HepG2 (cell line): Measurements from ENCODE around the gene PIK3C3. TPM values are rescaled to one million over a fixed set of nuclear protein-coding genes. Genes with fewer than 3 reads are reported as not detected.

ENCODE experiments used
- HDAC1 ChIP-seq: sonication (generic); formaldehyde crosslinking; IDR thresholded peaks from 2 replicates; pipeline ENCODE4 v1.5.1; 2020; ENCODE audit warnings: mild to moderate bottlenecking, missing genetic modification reagents
- KDM5A ChIP-seq: fragments of 200-600 bp; sonication (generic); IDR thresholded peaks from 2 replicates; pipeline ENCODE4 v1.7.0; 2018; ENCODE audit warnings: antibody characterized with exemption, mild to moderate bottlenecking, low read length, borderline replicate concordance
- MAFF ChIP-seq: IDR thresholded peaks from 2 replicates; pipeline ENCODE4 v1.6.1; 2011; ENCODE audit warnings: low read depth, low read length, improper control_type of control experiment
- MAZ ChIP-seq, 2 experiments: sonication (generic) in 1 of 2; formaldehyde crosslinking in 1 of 2; IDR thresholded peaks; 2 replicates each; pipeline versions ENCODE4 v1.5.0 to v1.6.1; 2012 to 2020; ENCODE audit warnings: low read depth in 2 of 2, mild to moderate bottlenecking in 2 of 2, borderline replicate concordance in 1 of 2, improper control_type of control experiment in 1 of 2, low read length in 1 of 2, missing genetic modification reagents in 1 of 2, moderate library complexity in 1 of 2
- PHF8 ChIP-seq: sonication (generic); formaldehyde crosslinking; IDR thresholded peaks from 2 replicates; pipeline ENCODE4 v1.5.0; 2020; ENCODE audit warnings: missing genetic modification reagents
- RBFOX2 ChIP-seq: fragments of 200-400 bp; formaldehyde crosslinking; IDR thresholded peaks from 2 replicates; pipeline ENCODE4 v1.6.1; 2017; ENCODE audit warnings: low read depth, mild to moderate bottlenecking, low read length
- RBM39 ChIP-seq: fragments of 200-400 bp; formaldehyde crosslinking; IDR thresholded peaks from one replicate; pipeline ENCODE4 v1.6.1; 2018; ENCODE audit warnings: antibody characterized with exemption, mild to moderate bottlenecking, low read depth, low read length; ENCODE audit not compliant: poor library complexity, severe bottlenecking
- SMAD9 ChIP-seq: sonication (generic); formaldehyde crosslinking; IDR thresholded peaks from 2 replicates; pipeline ENCODE4 v1.5.1; 2020; ENCODE audit warnings: mild to moderate bottlenecking, missing genetic modification reagents
- SP2 ChIP-seq: sonication (generic); formaldehyde crosslinking; IDR thresholded peaks from 2 replicates; pipeline ENCODE4 v1.5.1; 2020; ENCODE audit warnings: mild to moderate bottlenecking, missing genetic modification reagents
- THAP11 ChIP-seq: IDR thresholded peaks from 2 replicates; pipeline ENCODE4 v1.6.1; 2016; ENCODE audit warnings: missing biosample characterization, missing genetic modification reagents
- ZNF296 ChIP-seq: sonication (generic); formaldehyde crosslinking; conservative IDR thresholded peaks from 2 replicates; pipeline ENCODE4 v1.5.0; 2020; ENCODE audit warnings: mild to moderate bottlenecking, missing genetic modification reagents
- ZNF460 ChIP-seq: sonication (generic); formaldehyde crosslinking; IDR thresholded peaks from 2 replicates; pipeline ENCODE4 v1.5.1; 2020; ENCODE audit warnings: missing genetic modification reagents, mild to moderate bottlenecking, borderline replicate concordance
- ZNF501 ChIP-seq: sonication (generic); formaldehyde crosslinking; IDR thresholded peaks from 2 replicates; pipeline ENCODE4 v1.5.1; 2020; ENCODE audit warnings: mild to moderate bottlenecking, moderate library complexity, missing genetic modification reagents
- ZNF670 ChIP-seq: sonication (generic); formaldehyde crosslinking; IDR thresholded peaks from 2 replicates; pipeline ENCODE4 v1.8.0; 2022; ENCODE audit warnings: mild to moderate bottlenecking, missing genetic modification reagents, borderline replicate concordance
- polyA plus RNA-seq, 8 experiments: library from polyadenylated mRNA; depleted of rRNA in 3 of 8; stranded (reverse) in 7 of 8; unstranded in 1 of 8; fragments of >200 nt; fragmentation: Illumina TruSeq in 4 of 8; extraction: Trizol in 4 of 8; gene quantifications; 2 replicates each; pipeline versions ENCODE4 v1.2.1 to v1.2.3, GENCODE V29; 2011 to 2016; ENCODE audit warnings: low read depth in 4 of 8, missing spikeins in 1 of 8, mixed read lengths in 1 of 8; ENCODE audit not compliant: insufficient read depth in 1 of 8
- total RNA-seq, 5 experiments: library from RNA; depleted of rRNA; stranded (reverse); fragments of >200 nt; fragmentation: Illumina TruSeq; extraction: Trizol; gene quantifications; 2 replicates each; pipeline ENCODE4 v1.2.3, GENCODE V29; 2016; ENCODE audit warnings: low read depth in 1 of 5
- TF ChIP-seq, protein P1 (sequence below): IDR thresholded peaks from 2 replicates; pipeline ENCODE4 v1.6.1; 2016
- TF ChIP-seq, protein P2 (sequence below): IDR thresholded peaks from 2 replicates; pipeline ENCODE4 v1.6.1; 2018; ENCODE audit warnings: missing genetic modification reagents, mild to moderate bottlenecking, missing compliant biosample characterization
- TF ChIP-seq, protein P3 (sequence below): sonication (generic); formaldehyde crosslinking; IDR thresholded peaks from 2 replicates; pipeline ENCODE4 v1.4.0; 2020; ENCODE audit warnings: missing genetic modification reagents
- TF ChIP-seq, protein P4 (sequence below): sonication (generic); formaldehyde crosslinking; IDR thresholded peaks from 2 replicates; pipeline ENCODE4 v1.5.0; 2020; ENCODE audit warnings: mild to moderate bottlenecking, missing genetic modification reagents, borderline replicate concordance
- TF ChIP-seq, protein P5 (sequence below): sonication (generic); formaldehyde crosslinking; IDR thresholded peaks from 2 replicates; pipeline ENCODE4 v1.4.0; 2020; ENCODE audit warnings: missing genetic modification reagents

The PIK3C3 gene
- total and polyA plus RNA-seq, 2 of the 13 experiments (the other 11 are each of a cell fraction or from before 2014, with no cell fraction given): 42.8 to 46.4 TPM

DNA sequence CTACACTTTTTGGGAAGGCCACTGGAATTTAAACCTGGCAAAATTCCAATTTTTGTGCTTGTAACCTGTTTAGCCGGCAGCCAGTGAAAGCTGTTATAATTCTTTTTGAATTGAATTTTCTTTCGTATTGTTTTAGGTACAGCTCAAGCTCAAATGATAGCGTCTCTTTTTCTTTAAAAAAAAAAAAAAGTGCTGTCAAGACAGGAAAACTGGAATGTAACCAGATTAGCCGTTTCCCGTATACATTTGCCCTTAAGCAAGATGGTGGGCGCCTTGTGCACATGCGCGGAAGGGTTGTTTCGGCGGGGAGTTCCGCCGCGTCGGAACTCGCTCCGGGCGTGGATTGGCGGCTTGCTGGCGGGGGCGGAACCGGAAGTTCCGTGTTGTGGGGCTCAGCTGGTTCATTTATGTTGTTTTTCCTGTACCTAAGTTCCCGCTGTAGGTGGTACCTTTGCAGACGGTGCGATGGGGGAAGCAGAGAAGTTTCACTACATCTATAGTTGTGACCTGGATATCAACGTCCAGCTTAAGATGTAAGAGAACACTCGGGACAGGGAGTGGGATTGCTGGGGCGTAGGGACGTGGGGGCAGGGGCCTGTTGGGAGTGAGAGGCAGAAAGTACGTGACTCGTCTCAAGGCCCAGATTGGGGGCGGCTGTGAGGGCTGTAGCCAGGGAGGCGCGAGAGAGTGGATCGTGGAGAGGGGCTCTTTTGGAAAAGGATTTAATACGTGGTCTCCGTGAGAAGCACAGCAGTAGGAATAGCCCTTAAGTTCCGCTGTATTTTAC, at the start of gene PIK3C3 (continued):
- TF ChIP-seq RBFOX2 (peak; percentile 43; the same call in 1 of the 2 replicates), SMAD9 (CRISPR knock-in tag) (no peak), MAFF (peak; percentile 28; the same call in 1 of the 2 replicates), RBM39 (no peak), THAP11 (CRISPR knock-in tag) (peak; percentile 92), ZNF501 (CRISPR knock-in tag) (peak; percentile 52; the same call in 1 of the 2 replicates), ZNF460 (no peak), MAZ (IDR thresholded peaks at IDR 0.05; ENCODE audit: borderline replicate concordance, low read depth, low read length) (no peak), MAZ (CRISPR knock-in tag; IDR thresholded peaks at IDR 0.05; ENCODE audit: low read depth) (0 out of 2 replicates have a peak, but pooled peaks have one; percentile 31), SP2 (peak; percentile 89), KDM5A (peak; percentile 85), HDAC1 (peak; percentile 78), ZNF670 (CRISPR knock-in tag) (0 out of 2 replicates have a peak, but pooled peaks have one; percentile 52), ZNF296 (CRISPR knock-in tag) (no peak), PHF8 (CRISPR knock-in tag) (peak; percentile 89)
- TF ChIP-seq, protein P1, sequence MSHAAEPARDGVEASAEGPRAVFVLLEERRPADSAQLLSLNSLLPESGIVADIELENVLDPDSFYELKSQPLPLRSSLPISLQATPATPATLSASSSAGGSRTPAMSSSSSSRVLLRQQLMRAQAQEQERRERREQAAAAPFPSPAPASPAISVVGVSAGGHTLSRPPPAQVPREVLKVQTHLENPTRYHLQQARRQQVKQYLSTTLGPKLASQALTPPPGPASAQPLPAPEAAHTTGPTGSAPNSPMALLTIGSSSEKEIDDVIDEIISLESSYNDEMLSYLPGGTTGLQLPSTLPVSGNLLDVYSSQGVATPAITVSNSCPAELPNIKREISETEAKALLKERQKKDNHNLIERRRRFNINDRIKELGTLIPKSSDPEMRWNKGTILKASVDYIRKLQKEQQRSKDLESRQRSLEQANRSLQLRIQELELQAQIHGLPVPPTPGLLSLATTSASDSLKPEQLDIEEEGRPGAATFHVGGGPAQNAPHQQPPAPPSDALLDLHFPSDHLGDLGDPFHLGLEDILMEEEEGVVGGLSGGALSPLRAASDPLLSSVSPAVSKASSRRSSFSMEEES (CRISPR knock-in tag): no peak
- TF ChIP-seq, protein P2, sequence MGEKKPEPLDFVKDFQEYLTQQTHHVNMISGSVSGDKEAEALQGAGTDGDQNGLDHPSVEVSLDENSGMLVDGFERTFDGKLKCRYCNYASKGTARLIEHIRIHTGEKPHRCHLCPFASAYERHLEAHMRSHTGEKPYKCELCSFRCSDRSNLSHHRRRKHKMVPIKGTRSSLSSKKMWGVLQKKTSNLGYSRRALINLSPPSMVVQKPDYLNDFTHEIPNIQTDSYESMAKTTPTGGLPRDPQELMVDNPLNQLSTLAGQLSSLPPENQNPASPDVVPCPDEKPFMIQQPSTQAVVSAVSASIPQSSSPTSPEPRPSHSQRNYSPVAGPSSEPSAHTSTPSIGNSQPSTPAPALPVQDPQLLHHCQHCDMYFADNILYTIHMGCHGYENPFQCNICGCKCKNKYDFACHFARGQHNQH (CRISPR knock-in tag): peak; percentile 32; the same call in 1 of the 2 replicates
- TF ChIP-seq, protein P3, sequence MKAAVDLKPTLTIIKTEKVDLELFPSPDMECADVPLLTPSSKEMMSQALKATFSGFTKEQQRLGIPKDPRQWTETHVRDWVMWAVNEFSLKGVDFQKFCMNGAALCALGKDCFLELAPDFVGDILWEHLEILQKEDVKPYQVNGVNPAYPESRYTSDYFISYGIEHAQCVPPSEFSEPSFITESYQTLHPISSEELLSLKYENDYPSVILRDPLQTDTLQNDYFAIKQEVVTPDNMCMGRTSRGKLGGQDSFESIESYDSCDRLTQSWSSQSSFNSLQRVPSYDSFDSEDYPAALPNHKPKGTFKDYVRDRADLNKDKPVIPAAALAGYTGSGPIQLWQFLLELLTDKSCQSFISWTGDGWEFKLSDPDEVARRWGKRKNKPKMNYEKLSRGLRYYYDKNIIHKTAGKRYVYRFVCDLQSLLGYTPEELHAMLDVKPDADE: no peak
- TF ChIP-seq, protein P4, sequence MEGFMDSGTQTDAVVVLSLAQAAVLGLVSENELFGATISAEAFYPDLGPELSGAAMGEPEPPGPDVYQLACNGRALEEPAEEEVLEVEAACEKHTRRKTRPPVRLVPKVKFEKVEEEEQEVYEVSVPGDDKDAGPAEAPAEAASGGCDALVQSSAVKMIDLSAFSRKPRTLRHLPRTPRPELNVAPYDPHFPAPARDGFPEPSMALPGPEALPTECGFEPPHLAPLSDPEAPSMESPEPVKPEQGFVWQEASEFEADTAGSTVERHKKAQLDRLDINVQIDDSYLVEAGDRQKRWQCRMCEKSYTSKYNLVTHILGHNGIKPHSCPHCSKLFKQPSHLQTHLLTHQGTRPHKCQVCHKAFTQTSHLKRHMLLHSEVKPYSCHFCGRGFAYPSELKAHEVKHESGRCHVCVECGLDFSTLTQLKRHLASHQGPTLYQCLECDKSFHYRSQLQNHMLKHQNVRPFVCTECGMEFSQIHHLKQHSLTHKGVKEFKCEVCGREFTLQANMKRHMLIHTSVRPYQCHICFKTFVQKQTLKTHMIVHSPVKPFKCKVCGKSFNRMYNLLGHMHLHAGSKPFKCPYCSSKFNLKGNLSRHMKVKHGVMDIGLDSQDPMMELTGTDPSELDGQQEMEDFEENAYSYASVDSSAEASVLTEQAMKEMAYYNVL: 0 out of 2 replicates have a peak, but pooled peaks have one; percentile 30
- TF ChIP-seq, protein P5, sequence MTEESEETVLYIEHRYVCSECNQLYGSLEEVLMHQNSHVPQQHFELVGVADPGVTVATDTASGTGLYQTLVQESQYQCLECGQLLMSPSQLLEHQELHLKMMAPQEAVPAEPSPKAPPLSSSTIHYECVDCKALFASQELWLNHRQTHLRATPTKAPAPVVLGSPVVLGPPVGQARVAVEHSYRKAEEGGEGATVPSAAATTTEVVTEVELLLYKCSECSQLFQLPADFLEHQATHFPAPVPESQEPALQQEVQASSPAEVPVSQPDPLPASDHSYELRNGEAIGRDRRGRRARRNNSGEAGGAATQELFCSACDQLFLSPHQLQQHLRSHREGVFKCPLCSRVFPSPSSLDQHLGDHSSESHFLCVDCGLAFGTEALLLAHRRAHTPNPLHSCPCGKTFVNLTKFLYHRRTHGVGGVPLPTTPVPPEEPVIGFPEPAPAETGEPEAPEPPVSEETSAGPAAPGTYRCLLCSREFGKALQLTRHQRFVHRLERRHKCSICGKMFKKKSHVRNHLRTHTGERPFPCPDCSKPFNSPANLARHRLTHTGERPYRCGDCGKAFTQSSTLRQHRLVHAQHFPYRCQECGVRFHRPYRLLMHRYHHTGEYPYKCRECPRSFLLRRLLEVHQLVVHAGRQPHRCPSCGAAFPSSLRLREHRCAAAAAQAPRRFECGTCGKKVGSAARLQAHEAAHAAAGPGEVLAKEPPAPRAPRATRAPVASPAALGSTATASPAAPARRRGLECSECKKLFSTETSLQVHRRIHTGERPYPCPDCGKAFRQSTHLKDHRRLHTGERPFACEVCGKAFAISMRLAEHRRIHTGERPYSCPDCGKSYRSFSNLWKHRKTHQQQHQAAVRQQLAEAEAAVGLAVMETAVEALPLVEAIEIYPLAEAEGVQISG: peak; percentile 76
